NB4 (cell line): Measurements from ENCODE around the gene EXD3.

Source experiments
- CTCF ChIP-seq: IDR thresholded peaks from one replicate; pipeline ENCODE4 v1.5.1; 2012; ENCODE audit warnings: low read depth, low read length
- MYC ChIP-seq: IDR thresholded peaks from 2 replicates; pipeline ENCODE4 v1.6.1; 2011; ENCODE audit warnings: low read depth, low read length
- POLR2A ChIP-seq: IDR thresholded peaks from 2 replicates; pipeline ENCODE4 v1.6.1; 2011; ENCODE audit warnings: mild to moderate bottlenecking; ENCODE audit not compliant: insufficient read length; ENCODE audit errors: extremely low read depth

- TF ChIP-seq CTCF (no peak), POLR2A (no peak), MYC (no peak)
Measured at GRCh38 chr9:137433916-137434431, 11.0 kb upstream of the EXD3 start.
